GM13976 (cell line): Measurements from ENCODE around the gene PRIMPOL.

Experiments used
- DNase-seq: peaks from one replicate; pipeline ENCODE4 v3.0.0; 2012; ENCODE audit warnings: low spot score
- in situ Hi-C: fragments of 300-500 bp; cut with MboI; formaldehyde crosslinking; loops from one replicate; pipeline ENCODE4 v1.12.0; 2022; ENCODE audit warnings: low sequenced_read_pairs, mixed read lengths, inconsistent platforms; ENCODE audit not compliant: unreplicated experiment
- TF ChIP-seq, protein P1 (sequence below): IDR thresholded peaks from 2 replicates; pipeline ENCODE4 v1.5.1; 2012; ENCODE audit warnings: borderline replicate concordance, mild to moderate bottlenecking; ENCODE audit not compliant: insufficient read depth; ENCODE audit errors: extremely low read depth, missing control alignments, control extremely low read depth

The PRIMPOL gene

GRCh38 chr4:184669251-184669650 lies 19.7 kb downstream of the PRIMPOL start:
- DNase-seq = no peak
- in situ Hi-C loops = no loop called here
- TF ChIP-seq, protein P1, sequence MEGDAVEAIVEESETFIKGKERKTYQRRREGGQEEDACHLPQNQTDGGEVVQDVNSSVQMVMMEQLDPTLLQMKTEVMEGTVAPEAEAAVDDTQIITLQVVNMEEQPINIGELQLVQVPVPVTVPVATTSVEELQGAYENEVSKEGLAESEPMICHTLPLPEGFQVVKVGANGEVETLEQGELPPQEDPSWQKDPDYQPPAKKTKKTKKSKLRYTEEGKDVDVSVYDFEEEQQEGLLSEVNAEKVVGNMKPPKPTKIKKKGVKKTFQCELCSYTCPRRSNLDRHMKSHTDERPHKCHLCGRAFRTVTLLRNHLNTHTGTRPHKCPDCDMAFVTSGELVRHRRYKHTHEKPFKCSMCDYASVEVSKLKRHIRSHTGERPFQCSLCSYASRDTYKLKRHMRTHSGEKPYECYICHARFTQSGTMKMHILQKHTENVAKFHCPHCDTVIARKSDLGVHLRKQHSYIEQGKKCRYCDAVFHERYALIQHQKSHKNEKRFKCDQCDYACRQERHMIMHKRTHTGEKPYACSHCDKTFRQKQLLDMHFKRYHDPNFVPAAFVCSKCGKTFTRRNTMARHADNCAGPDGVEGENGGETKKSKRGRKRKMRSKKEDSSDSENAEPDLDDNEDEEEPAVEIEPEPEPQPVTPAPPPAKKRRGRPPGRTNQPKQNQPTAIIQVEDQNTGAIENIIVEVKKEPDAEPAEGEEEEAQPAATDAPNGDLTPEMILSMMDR = no peak

DNA sequence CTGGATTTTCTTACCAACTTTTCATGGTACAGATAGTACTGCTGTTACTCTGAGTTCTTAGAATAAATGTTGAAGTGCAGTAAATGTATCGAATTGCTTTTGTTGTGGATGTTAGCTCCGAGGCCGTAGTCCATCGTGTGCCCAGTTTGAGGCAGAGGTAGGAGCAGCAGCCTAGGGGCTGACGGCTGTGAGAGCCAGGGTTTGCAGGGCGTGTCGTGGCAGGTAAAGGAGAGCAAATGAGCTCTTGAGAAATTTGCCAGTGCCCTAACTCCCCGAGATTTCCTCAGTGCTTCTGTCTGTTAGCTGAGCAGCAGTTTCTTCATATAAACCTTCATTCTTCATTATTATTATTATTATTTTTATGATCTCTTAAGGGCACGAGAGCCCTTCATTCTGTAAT lies 21.6 kb downstream of the PRIMPOL start:
- DNase-seq = no peak
- TF ChIP-seq, protein P1 = no peak
- in situ Hi-C loops = no loop called here

DNA sequence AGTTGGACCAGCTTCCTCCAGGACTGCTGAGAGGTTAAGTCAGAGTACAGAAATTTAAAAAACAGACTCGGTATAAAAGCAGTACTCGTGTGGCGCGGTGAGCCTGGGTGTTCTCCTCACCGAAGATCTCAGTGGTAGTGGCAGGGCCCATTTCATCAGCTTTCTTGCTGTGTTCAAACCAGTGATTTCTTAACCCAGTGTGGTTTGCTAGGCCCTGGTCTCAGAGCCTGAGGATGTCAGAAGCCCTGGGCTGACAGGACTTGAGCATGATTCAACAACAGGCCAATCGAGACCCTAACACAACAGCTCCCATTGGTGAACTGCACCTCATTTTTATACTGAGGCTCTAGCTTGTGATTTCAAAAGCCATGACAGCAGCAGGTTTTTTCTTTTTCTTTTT lies 23.2 kb downstream of the PRIMPOL start:
- in situ Hi-C loops = no loop called here
- TF ChIP-seq, protein P1 = no peak
- no peak for DNase-seq

- in situ Hi-C loops = no loop called here
- TF ChIP-seq, protein P1 = no peak
- no peak for DNase-seq
These were observed 24.5 kb downstream of the PRIMPOL start for GRCh38 chr4:184674011-184674410.

GRCh38 chr4:184675018-184675417 lies 25.5 kb downstream of the PRIMPOL start:
- no peak for DNase-seq
- TF ChIP-seq, protein P1 = no peak
- in situ Hi-C loops = no loop called here

GRCh38 chr4:184675821-184676492 lies 26.4 kb downstream of the PRIMPOL start:
- TF ChIP-seq, protein P1 = no peak
- DNase-seq = no peak
- in situ Hi-C loops = no loop called here
